DOHH2 (cell line): ENCODE data around the gene B4GALT2.

ENCODE experiments used
- H3F3A ChIP-seq: fragments of 200-600 bp; sonication (generic), shearing (Covaris generic); 2 replicates; pipeline ENCODE4 v1.6.0; 2016; ENCODE audit warnings: antibody characterized with exemption, mild to moderate bottlenecking; ENCODE audit not compliant: control insufficient read depth, insufficient read depth
- H3K27ac ChIP-seq: fragments of 200-600 bp; sonication (generic); 2 replicates; pipeline ENCODE4 v1.5.1; 2014; ENCODE audit warnings: low read depth, mild to moderate bottlenecking, low read length, moderate library complexity
- H3K27me3 ChIP-seq: fragments of 200-600 bp; sonication (generic); 2 replicates; pipeline ENCODE4 v1.6.1; 2014; ENCODE audit warnings: mild to moderate bottlenecking, low read length, mixed read lengths; ENCODE audit not compliant: control insufficient read depth
- H3K36me3 ChIP-seq: fragments of 200-600 bp; sonication (generic); 2 replicates; pipeline ENCODE4 v1.6.1; 2014; ENCODE audit warnings: mild to moderate bottlenecking, low read length, moderate library complexity, mixed read lengths; ENCODE audit not compliant: control insufficient read depth
- H3K4me1 ChIP-seq: fragments of 200-600 bp; sonication (generic); 2 replicates; pipeline ENCODE4 v1.6.1; 2014; ENCODE audit warnings: mild to moderate bottlenecking, low read length, mixed read lengths; ENCODE audit not compliant: control insufficient read depth
- H3K4me2 ChIP-seq: fragments of 200-600 bp; sonication (generic); 2 replicates; pipeline ENCODE4 v1.6.0; 2014; ENCODE audit warnings: mild to moderate bottlenecking, low read length, moderate library complexity
- H3K4me3 ChIP-seq: fragments of 200-600 bp; sonication (generic); 2 replicates; pipeline ENCODE4 v1.5.1; 2014; ENCODE audit warnings: mild to moderate bottlenecking, low read length, mixed read lengths
- H3K79me2 ChIP-seq: fragments of 200-600 bp; sonication (generic); 2 replicates; pipeline ENCODE4 v1.6.1; 2014; ENCODE audit warnings: mild to moderate bottlenecking, low read length, mixed read lengths; ENCODE audit not compliant: control insufficient read depth
- H3K9me2 ChIP-seq: fragments of 200-600 bp; sonication (generic); replicated peaks from 2 replicates; pipeline ENCODE4 v1.6.1; 2014; ENCODE audit warnings: mild to moderate bottlenecking, low read length, mixed read lengths; ENCODE audit not compliant: control insufficient read depth
- H3K9me3 ChIP-seq: fragments of 200-600 bp; sonication (generic); 2 replicates; pipeline ENCODE4 v1.6.1; 2014; ENCODE audit warnings: antibody characterized with exemption, low read length, mixed read lengths; ENCODE audit not compliant: control insufficient read depth, insufficient read depth
- H4K20me1 ChIP-seq: fragments of 200-600 bp; sonication (generic); 2 replicates; pipeline ENCODE4 v1.6.0; 2014; ENCODE audit warnings: low read depth, mild to moderate bottlenecking, antibody characterized with exemption, low read length, moderate library complexity; ENCODE audit not compliant: control insufficient read depth, insufficient read depth
- EZH2phosphoT487 ChIP-seq: fragments of 200-600 bp; sonication (generic); IDR thresholded peaks from 2 replicates; pipeline ENCODE4 v1.6.1; 2017; ENCODE audit warnings: borderline replicate concordance, mild to moderate bottlenecking, antibody characterized with exemption, low read length, moderate library complexity, mixed read lengths
- TF ChIP-seq, protein P1 (sequence below): fragments of 200-600 bp; sonication (generic); IDR thresholded peaks from one replicate; pipeline ENCODE4 v1.5.1; 2014; ENCODE audit warnings: antibody characterized with exemption, mild to moderate bottlenecking, low read depth, low read length; ENCODE audit not compliant: poor library complexity, severe bottlenecking

The B4GALT2 gene

DNA sequence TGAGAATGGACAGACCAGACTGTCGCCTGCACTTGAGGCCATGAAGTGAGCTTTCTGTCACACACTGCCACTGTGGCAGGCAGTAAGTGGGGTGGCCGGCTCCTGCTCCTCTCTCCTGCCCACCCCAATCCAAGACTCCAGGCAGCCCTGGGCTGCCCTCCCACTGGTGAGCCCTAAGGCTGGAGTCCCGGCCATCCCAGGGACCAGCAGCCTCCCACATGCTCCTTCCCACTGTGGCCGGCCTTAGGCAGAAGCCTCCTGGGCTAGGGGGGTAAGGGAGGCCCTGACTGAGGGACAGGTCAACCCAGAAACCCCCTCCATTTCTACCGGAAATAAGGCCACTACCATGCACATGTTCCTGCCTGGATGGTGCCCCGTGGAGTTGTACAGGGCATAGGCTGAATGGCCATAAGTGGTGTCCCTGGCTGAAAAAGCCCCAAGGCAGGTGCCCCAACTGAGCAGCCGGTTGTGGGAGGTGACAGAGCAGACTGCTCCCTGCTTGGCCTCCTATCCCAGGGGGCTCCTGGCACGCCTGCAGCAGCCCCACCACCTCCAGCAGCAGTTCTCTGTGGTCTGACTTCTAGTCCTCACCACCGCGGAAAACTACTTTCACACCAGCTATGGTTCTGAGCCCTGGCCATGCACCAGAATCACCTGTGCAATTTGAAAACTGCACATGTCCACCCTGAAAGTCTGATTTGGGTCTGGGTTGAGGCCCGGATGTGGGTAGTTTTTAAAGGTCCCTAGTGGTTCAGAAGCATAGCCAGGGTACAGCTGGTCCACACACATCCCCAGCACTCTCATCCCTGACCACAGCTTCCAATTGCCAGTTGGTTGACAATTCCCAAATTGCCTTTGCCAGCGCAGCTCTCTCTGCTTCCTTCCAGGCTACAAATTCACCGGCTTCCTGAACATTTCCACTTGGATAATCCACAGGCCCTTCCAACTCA, 47.0 kb upstream of the B4GALT2 start:
- Histone ChIP-seq H3K79me2 (no peaks in the 10 kb centered on the region), H4K20me1 (no peaks in the 10 kb centered on the region), H3F3A (no peaks in the 10 kb centered on the region), H3K9me2 (no peaks in the 10 kb centered on the region), H3K4me1 (peaks cover 5% of the 10 kb centered on the region), H3K9me3 (no peaks in the 10 kb centered on the region), H3K4me2 (no peak overlapping the region), H3K27ac (no peak overlapping the region), H3K36me3 (no peaks in the 10 kb centered on the region), H3K4me3 (no peak overlapping the region), H3K27me3 (no peaks in the 10 kb centered on the region)
- TF ChIP-seq, protein P1, sequence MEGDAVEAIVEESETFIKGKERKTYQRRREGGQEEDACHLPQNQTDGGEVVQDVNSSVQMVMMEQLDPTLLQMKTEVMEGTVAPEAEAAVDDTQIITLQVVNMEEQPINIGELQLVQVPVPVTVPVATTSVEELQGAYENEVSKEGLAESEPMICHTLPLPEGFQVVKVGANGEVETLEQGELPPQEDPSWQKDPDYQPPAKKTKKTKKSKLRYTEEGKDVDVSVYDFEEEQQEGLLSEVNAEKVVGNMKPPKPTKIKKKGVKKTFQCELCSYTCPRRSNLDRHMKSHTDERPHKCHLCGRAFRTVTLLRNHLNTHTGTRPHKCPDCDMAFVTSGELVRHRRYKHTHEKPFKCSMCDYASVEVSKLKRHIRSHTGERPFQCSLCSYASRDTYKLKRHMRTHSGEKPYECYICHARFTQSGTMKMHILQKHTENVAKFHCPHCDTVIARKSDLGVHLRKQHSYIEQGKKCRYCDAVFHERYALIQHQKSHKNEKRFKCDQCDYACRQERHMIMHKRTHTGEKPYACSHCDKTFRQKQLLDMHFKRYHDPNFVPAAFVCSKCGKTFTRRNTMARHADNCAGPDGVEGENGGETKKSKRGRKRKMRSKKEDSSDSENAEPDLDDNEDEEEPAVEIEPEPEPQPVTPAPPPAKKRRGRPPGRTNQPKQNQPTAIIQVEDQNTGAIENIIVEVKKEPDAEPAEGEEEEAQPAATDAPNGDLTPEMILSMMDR: no peak
- no peak for TF ChIP-seq EZH2phosphoT487

- no peak overlapping the region for H3K4me2 ChIP-seq
- no peaks in the 10 kb centered on the region for H4K20me1 ChIP-seq
- H3F3A ChIP-seq: no peaks in the 10 kb centered on the region
- no peaks in the 10 kb centered on the region for H3K79me2 ChIP-seq
- peaks cover 5% of the 10 kb centered on the region for H3K4me1 ChIP-seq
- no peaks in the 10 kb centered on the region; the same call in 1 of the 2 replicates for H3K36me3 ChIP-seq
- TF ChIP-seq, protein P1: no peak
- TF ChIP-seq EZH2phosphoT487: no peak
- no peaks in the 10 kb centered on the region for H3K9me2 ChIP-seq
- H3K4me3 ChIP-seq: no peak overlapping the region
- H3K9me3 ChIP-seq: no peaks in the 10 kb centered on the region
- no peaks in the 10 kb centered on the region for H3K27me3 ChIP-seq
- no peak overlapping the region for H3K27ac ChIP-seq
These were observed 46.1 kb upstream of the B4GALT2 start for GRCh38 chr1:43932786-43933385.

GRCh38 chr1:43933386-43934100, 45.5 kb upstream of the B4GALT2 start, which contains the start of gene ARTN:
TSS of gene ARTN (plus strand) at chr1:43933801. CDS start at chr1:43935657, 1,856 bp downstream.
- Histone ChIP-seq H3K27ac (no peak within 1 kb of the TSS), H4K20me1 (no peaks in the 10 kb centered on the region)

More at GRCh38 chr1:43933386-43934100, 45.5 kb upstream of the B4GALT2 start, which contains the start of gene ARTN:
- Histone ChIP-seq H3K4me2 (no peak within 1 kb of the TSS), H3K79me2 (no peaks in the 10 kb centered on the region), H3K9me2 (no peaks in the 10 kb centered on the region), H3K27me3 (no peaks in the 10 kb centered on the region), H3K4me1 (peaks cover 5% of the 10 kb centered on the region), H3K4me3 (no peak within 1 kb of the TSS), H3K36me3 (no peaks in the 10 kb centered on the region; the same call in 1 of the 2 replicates), H3K9me3 (no peaks in the 10 kb centered on the region), H3F3A (no peaks in the 10 kb centered on the region)
- TF ChIP-seq, protein P1: no peak
- no peak for TF ChIP-seq EZH2phosphoT487
